Sigmoid colon (tissue), 7 donors: ENCODE measurements around the gene SPARC. TPM values are rescaled to one million over a fixed set of nuclear protein-coding genes. Genes with fewer than 3 reads are reported as not detected.

Source experiments
- DNase-seq: peaks from one replicate; pipeline ENCODE4 v3.0.0-alpha.2; 2019
- H3K27ac ChIP-seq, 4 donors: fragments of 200-600 bp; sonication (generic); one replicate each; pipeline ENCODE4 v1.5.1; 2016 to 2019; ENCODE audit warnings: mild to moderate bottlenecking in 1 of 4
- H3K27me3 ChIP-seq, 3 donors: fragments of 200-600 bp; sonication (generic); one replicate each; pipeline ENCODE4 v1.5.1; 2019; ENCODE audit warnings: mild to moderate bottlenecking in 1 of 3
- H3K36me3 ChIP-seq, 4 donors: fragments of 200-600 bp; sonication (generic); one replicate each; pipeline ENCODE4 v1.5.1; 2016 to 2019
- H3K4me1 ChIP-seq, 4 donors: fragments of 200-600 bp; sonication (generic); one replicate each; pipeline ENCODE4 v1.5.1; 2017 to 2019
- H3K4me3 ChIP-seq, 4 donors: fragments of 200-600 bp; sonication (generic); one replicate each; pipeline ENCODE4 v1.5.1; 2017 to 2019; ENCODE audit warnings: mild to moderate bottlenecking in 2 of 4, moderate library complexity in 1 of 4
- H3K9me3 ChIP-seq, 4 donors: fragments of 200-600 bp in 3 of 4; sonication (generic) in 3 of 4; one replicate each; pipeline versions ENCODE4 v1.5.1 to v1.6.1; 2013 to 2019
- CTCF ChIP-seq, 4 experiments: fragments of 450-650 bp in 3 of 4; fragments of 200-600 bp in 1 of 4; IDR thresholded peaks; one replicate each; pipeline ENCODE4 v1.5.1; 2016 to 2019; ENCODE audit warnings: antibody characterized with exemption in 4 of 4, mild to moderate bottlenecking in 3 of 4, moderate library complexity in 2 of 4
- EP300 ChIP-seq, 4 donors: sonication (generic); formaldehyde crosslinking; IDR thresholded peaks; one replicate each; pipeline ENCODE4 v1.6.1; 2017; ENCODE audit warnings: antibody characterized with exemption in 4 of 4
- POLR2A ChIP-seq, 2 donors: fragments of 450-650 bp; IDR thresholded peaks; one replicate each; pipeline ENCODE4 v1.6.1; 2016; ENCODE audit warnings: antibody characterized with exemption in 2 of 2, mild to moderate bottlenecking in 2 of 2, moderate library complexity in 2 of 2
- POLR2AphosphoS5 ChIP-seq, 4 donors: sonication (generic); formaldehyde crosslinking; IDR thresholded peaks; one replicate each; pipeline ENCODE4 v1.6.1; 2017; ENCODE audit warnings: antibody characterized with exemption in 4 of 4
- WGBS, 2 donors: extraction: QIAGEN DNeasy Blood & Tissue Kit; methylation state at CpG; one replicate each; pipeline ENCODE4 v1.1.7; 2013; 5-methylcytosine and 5-hydroxymethylcytosine counted together
- intact Hi-C: fragments of 100-400 bp; cut with DNase I; formaldehyde crosslinking; loops from one replicate; pipeline ENCODE4 v1.15.1; 2023
- polyA plus RNA-seq, 3 donors: library from polyadenylated mRNA; stranded (reverse); fragments of 200-250 nt; gene quantifications; one replicate each; pipeline ENCODE4 v1.2.3, GENCODE V29; 2013
- total RNA-seq, 4 donors: library from RNA; depleted of rRNA; stranded (reverse); fragments of >200 nt; gene quantifications; one replicate each; pipeline ENCODE4 v1.1.0, GENCODE V29; 2016
- donor health status: healthy with polysubstance abuse.
- donor health status: Bipolar disorder and iron deficiency.
- donor health status: healthy.

Gene SPARC
- total and polyA plus RNA-seq, 7 donors, result 47.6 to 821 (median 272) TPM

GRCh38 chr5:151647320-151647861 is 39.3 kb downstream of the SPARC start:
- Histone ChIP-seq H3K27ac (no peak overlapping the region), H3K9me3 (no peaks in the 10 kb centered on the region), H3K27me3 (no peaks in the 10 kb centered on the region), H3K4me3 (no peak overlapping the region), H3K36me3 (no peaks in the 10 kb centered on the region), H3K4me1 (no peaks in the 10 kb centered on the region)
- no peak for TF ChIP-seq CTCF (IDR thresholded peaks at IDR 0.05)
- TF ChIP-seq POLR2A (IDR thresholded peaks at IDR 0.05), result no peak
- TF ChIP-seq POLR2AphosphoS5 (IDR thresholded peaks at IDR 0.05), result no peak
- TF ChIP-seq EP300 (IDR thresholded peaks at IDR 0.05), result no peak
- intact Hi-C loops, result no loop called here
- 88 to 90% methylated on average over 5 of the region's 5 CpGs for WGBS, 2 donors
- DNase-seq, result no peak

GRCh38 chr5:151646334-151646733 is 40.4 kb downstream of the SPARC start:
- Histone ChIP-seq H3K9me3 (no peaks in the 10 kb centered on the region), H3K27me3 (no peaks in the 10 kb centered on the region), H3K36me3 (no peaks in the 10 kb centered on the region), H3K4me1 (no peaks in the 10 kb centered on the region), H3K4me3 (no peak overlapping the region), H3K27ac (no peak overlapping the region)
- no peak for TF ChIP-seq POLR2A (IDR thresholded peaks at IDR 0.05)
- no peak for TF ChIP-seq EP300 (IDR thresholded peaks at IDR 0.05)
- TF ChIP-seq CTCF (IDR thresholded peaks at IDR 0.05), result no peak
- TF ChIP-seq POLR2AphosphoS5 (IDR thresholded peaks at IDR 0.05), result no peak
- intact Hi-C loops, result no loop called here
- no peak for DNase-seq
- 75 to 88% methylated on average over 5 of the region's 5 CpGs for WGBS, 2 donors

DNA sequence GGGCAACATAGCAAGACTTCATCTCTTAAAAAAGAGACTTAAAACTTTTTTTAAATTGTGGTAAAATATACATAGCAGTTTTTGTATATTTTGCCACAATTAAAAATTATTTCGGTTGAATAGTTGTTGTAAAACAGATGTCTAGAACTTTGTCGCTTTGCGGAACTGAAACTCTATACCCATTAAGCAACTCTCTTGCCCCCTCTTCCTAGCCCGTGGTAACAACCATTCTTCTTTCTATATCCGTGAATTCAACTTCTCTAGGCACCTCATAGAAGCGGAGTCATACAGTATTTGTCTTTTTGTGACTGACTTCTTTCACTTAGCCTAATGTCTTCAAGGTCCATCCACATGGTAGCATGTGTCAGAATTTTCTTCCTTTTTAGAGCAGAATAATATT is 43.3 kb downstream of the SPARC start:
- Histone ChIP-seq H3K4me1 (no peaks in the 10 kb centered on the region), H3K9me3 (no peaks in the 10 kb centered on the region), H3K27ac (no peak overlapping the region), H3K27me3 (no peaks in the 10 kb centered on the region), H3K4me3 (no peak overlapping the region), H3K36me3 (no peaks in the 10 kb centered on the region)
- intact Hi-C loops, result no loop called here
- no peak for TF ChIP-seq POLR2A (IDR thresholded peaks at IDR 0.05)
- no peak for TF ChIP-seq POLR2AphosphoS5 (IDR thresholded peaks at IDR 0.05)
- TF ChIP-seq EP300 (IDR thresholded peaks at IDR 0.05), result no peak
- TF ChIP-seq CTCF (IDR thresholded peaks at IDR 0.05), result no peak
- WGBS, 2 donors, result 88 to 95% methylated on average over 6 of the region's 6 CpGs
- DNase-seq, result no peak

DNA sequence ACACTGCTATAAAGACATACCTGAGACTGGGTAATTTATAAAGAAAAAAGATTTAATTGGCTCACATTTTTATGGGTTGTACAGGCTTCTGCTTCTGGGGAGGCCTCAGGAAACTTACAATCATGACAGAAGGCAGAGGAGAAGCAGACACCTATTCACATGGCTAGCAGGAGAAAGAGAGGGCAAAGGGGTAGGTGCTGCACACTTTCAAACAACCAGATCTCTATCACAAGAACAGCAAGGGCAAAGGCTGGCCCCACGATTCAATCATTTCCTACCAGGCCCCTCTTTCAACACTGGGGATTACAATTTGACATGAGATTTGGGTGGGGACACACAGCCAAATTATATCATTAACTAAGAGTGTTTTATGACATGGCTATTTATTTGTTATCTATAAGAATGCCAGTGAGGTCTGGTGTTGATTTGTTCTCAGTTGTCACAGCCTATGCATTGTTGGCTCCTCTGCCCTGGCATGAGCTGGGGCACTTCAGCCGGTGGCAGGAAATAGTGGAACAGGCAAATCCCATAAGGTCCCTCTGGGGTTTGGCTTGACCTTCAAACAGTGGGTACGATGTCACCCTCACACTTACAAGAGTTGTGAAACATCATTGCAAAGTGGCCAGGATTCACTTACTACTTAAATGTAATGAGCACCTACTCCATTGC is 44.1 kb downstream of the SPARC start:
- no peaks in the 10 kb centered on the region for H3K36me3 ChIP-seq
- H3K27ac ChIP-seq, result no peak overlapping the region
- no peaks in the 10 kb centered on the region for H3K9me3 ChIP-seq
- no peak for TF ChIP-seq CTCF (IDR thresholded peaks at IDR 0.05)
- TF ChIP-seq POLR2AphosphoS5 (IDR thresholded peaks at IDR 0.05), result no peak
- TF ChIP-seq EP300 (IDR thresholded peaks at IDR 0.05), result no peak
- TF ChIP-seq POLR2A (IDR thresholded peaks at IDR 0.05), result no peak
- 26 to 63% methylated on average over 3 of the region's 3 CpGs for WGBS, 2 donors
- intact Hi-C loops, result no loop called here
- H3K4me3 ChIP-seq, result no peak overlapping the region
- H3K4me1 ChIP-seq, result no peaks in the 10 kb centered on the region
- no peaks in the 10 kb centered on the region for H3K27me3 ChIP-seq
- DNase-seq, result no peak

GRCh38 chr5:151638619-151639018 is 48.1 kb downstream of the SPARC start:
- intact Hi-C loops, result no loop called here
- H3K4me1 ChIP-seq, result no peaks in the 10 kb centered on the region
- TF ChIP-seq POLR2AphosphoS5 (IDR thresholded peaks at IDR 0.05) (no peak), POLR2A (IDR thresholded peaks at IDR 0.05) (no peak), CTCF (IDR thresholded peaks at IDR 0.05) (no peak), EP300 (IDR thresholded peaks at IDR 0.05) (no peak)
- no peak for DNase-seq
- no peak overlapping the region for H3K27ac ChIP-seq
- WGBS, 2 donors, result 81 to 91% methylated on average over 4 of the region's 4 CpGs
- no peaks in the 10 kb centered on the region for H3K36me3 ChIP-seq
- H3K4me3 ChIP-seq, result no peak overlapping the region
- no peaks in the 10 kb centered on the region for H3K27me3 ChIP-seq
- no peaks in the 10 kb centered on the region for H3K9me3 ChIP-seq
